Gastrocnemius medialis (tissue), 4 donors: Measurements from ENCODE around the gene COPS2.

Source experiments
- POLR2A ChIP-seq, 2 donors: fragments of 450-650 bp; IDR thresholded peaks; one replicate each; pipeline ENCODE4 v1.6.1; 2017; ENCODE audit warnings: antibody characterized with exemption in 2 of 2, mild to moderate bottlenecking in 2 of 2, moderate library complexity in 2 of 2
- TF ChIP-seq, protein P1 (sequence below), 5 experiments: fragments of 450-650 bp in 3 of 5; fragments of 200-600 bp in 2 of 5; sonication (generic) in 2 of 5; IDR thresholded peaks in 4 of 5; conservative IDR thresholded peaks in 1 of 5; 1 replicate in 4 of 5; 2 replicates in 1 of 5; pipeline ENCODE4 v1.5.1; 2016 to 2019; ENCODE audit warnings: antibody characterized with exemption in 5 of 5, mild to moderate bottlenecking in 3 of 5, moderate library complexity in 3 of 5

DNA sequence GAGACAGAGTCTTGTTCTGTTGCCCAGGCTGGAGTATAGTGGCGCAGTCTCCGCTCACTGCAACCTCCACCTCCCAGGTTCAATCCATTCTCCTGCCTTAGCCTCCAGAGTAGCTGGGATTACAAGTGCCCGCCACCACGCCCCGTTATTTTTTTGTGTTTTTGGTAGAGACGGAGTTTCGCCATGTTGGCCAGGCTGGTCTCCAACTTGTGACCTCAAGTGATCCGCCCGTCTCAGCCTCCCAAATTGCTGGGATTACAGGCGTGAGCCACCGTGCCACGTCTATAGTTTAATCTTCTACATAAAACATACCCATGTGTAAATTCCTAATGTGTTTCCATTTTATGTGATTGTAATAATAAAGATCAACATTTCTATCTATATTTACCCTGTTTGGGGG lies 16.4 kb upstream of the COPS2 start:
- TF ChIP-seq, protein P1, sequence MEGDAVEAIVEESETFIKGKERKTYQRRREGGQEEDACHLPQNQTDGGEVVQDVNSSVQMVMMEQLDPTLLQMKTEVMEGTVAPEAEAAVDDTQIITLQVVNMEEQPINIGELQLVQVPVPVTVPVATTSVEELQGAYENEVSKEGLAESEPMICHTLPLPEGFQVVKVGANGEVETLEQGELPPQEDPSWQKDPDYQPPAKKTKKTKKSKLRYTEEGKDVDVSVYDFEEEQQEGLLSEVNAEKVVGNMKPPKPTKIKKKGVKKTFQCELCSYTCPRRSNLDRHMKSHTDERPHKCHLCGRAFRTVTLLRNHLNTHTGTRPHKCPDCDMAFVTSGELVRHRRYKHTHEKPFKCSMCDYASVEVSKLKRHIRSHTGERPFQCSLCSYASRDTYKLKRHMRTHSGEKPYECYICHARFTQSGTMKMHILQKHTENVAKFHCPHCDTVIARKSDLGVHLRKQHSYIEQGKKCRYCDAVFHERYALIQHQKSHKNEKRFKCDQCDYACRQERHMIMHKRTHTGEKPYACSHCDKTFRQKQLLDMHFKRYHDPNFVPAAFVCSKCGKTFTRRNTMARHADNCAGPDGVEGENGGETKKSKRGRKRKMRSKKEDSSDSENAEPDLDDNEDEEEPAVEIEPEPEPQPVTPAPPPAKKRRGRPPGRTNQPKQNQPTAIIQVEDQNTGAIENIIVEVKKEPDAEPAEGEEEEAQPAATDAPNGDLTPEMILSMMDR (IDR thresholded peaks at IDR 0.05 in 4 of 5, conservative IDR thresholded peaks at IDR 0.05 in 1 of 5), result no peak
- no peak for TF ChIP-seq POLR2A (IDR thresholded peaks at IDR 0.05)
